ENCODE measurements around the gene DUSP18.

DNA sequence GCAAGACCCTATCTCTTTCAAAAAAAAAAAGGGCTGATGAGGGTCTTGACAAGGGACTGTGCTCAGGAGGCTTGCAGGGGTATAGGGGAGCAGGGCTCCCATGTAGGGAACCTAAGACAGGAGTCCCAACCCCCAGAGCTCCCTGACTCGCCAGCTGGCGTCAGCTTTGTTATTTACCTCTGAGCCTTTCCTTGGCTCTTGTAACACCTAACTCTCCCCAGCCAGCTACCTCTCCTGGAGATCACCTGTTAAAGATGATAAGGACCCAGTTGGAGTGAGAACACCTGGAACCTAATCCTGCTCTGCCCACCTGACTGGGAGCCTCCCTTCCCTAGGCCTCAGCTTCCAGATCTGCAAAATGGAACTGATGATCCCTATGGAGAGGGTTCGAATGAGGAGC lies 18.9 kb downstream of the DUSP18 start:
- TF ChIP-seq, protein P1, sequence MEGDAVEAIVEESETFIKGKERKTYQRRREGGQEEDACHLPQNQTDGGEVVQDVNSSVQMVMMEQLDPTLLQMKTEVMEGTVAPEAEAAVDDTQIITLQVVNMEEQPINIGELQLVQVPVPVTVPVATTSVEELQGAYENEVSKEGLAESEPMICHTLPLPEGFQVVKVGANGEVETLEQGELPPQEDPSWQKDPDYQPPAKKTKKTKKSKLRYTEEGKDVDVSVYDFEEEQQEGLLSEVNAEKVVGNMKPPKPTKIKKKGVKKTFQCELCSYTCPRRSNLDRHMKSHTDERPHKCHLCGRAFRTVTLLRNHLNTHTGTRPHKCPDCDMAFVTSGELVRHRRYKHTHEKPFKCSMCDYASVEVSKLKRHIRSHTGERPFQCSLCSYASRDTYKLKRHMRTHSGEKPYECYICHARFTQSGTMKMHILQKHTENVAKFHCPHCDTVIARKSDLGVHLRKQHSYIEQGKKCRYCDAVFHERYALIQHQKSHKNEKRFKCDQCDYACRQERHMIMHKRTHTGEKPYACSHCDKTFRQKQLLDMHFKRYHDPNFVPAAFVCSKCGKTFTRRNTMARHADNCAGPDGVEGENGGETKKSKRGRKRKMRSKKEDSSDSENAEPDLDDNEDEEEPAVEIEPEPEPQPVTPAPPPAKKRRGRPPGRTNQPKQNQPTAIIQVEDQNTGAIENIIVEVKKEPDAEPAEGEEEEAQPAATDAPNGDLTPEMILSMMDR (IDR thresholded peaks at IDR 0.05; ENCODE audit: insufficient read depth, low read depth, low read length), result no peak
- no peak for TF ChIP-seq EZH2 (IDR thresholded peaks at IDR 0.05; ENCODE audit: insufficient read depth, low read length)
